Mesenchymal stem cell (in vitro differentiated cells and primary cell): ENCODE results near the gene MINDY1.

Experiments used
- DNase-seq: peaks from one replicate; pipeline ENCODE4 v3.0.0-alpha.2; 2013
- H2AFZ ChIP-seq: one replicate; pipeline ENCODE4 v1.6.1; 2013; ENCODE audit warnings: low read depth, mild to moderate bottlenecking, control low read depth, inconsistent platforms, low read length, moderate library complexity
- H2AK5ac ChIP-seq: 2 replicates; pipeline ENCODE4 v1.6.1; 2013; ENCODE audit warnings: low read length, moderate library complexity, mild to moderate bottlenecking, inconsistent platforms; ENCODE audit not compliant: severe bottlenecking
- H2BK120ac ChIP-seq: one replicate; pipeline ENCODE4 v1.6.1; 2013; ENCODE audit warnings: low read depth, mild to moderate bottlenecking, inconsistent platforms, low read length, moderate library complexity
- H2BK12ac ChIP-seq, 2 experiments: one replicate each; pipeline ENCODE4 v1.6.1; 2013; ENCODE audit warnings: inconsistent platforms in 2 of 2, low read length in 2 of 2, mild to moderate bottlenecking in 2 of 2, moderate library complexity in 2 of 2, control low read depth in 1 of 2
- H2BK15ac ChIP-seq: one replicate; pipeline ENCODE4 v1.6.1; 2013; ENCODE audit warnings: mild to moderate bottlenecking, low read depth, inconsistent platforms; ENCODE audit not compliant: poor library complexity, severe bottlenecking
- H2BK5ac ChIP-seq: 2 replicates; pipeline ENCODE4 v1.6.1; 2013; ENCODE audit warnings: low read depth, mild to moderate bottlenecking, low read length, control low read depth, inconsistent platforms; ENCODE audit not compliant: poor library complexity, severe bottlenecking
- H3K14ac ChIP-seq, 2 experiments: one replicate each; pipeline ENCODE4 v1.6.1; 2013; ENCODE audit warnings: inconsistent platforms in 2 of 2, low read length in 2 of 2, control low read depth in 1 of 2, mild to moderate bottlenecking in 1 of 2, moderate library complexity in 1 of 2
- H3K18ac ChIP-seq, 2 experiments: one replicate each; pipeline ENCODE4 v1.6.1; 2013; ENCODE audit warnings: inconsistent platforms in 2 of 2, low read length in 2 of 2, control low read depth in 1 of 2, low read depth in 1 of 2, mild to moderate bottlenecking in 1 of 2
- H3K23ac ChIP-seq, 2 experiments: one replicate each; pipeline ENCODE4 v1.6.1; 2013; ENCODE audit warnings: inconsistent platforms in 2 of 2, low read length in 2 of 2, mild to moderate bottlenecking in 2 of 2, moderate library complexity in 2 of 2, control low read depth in 1 of 2
- H3K27ac ChIP-seq: 2 replicates; pipeline ENCODE4 v1.5.1; 2013; ENCODE audit warnings: mild to moderate bottlenecking, moderate library complexity, low read length, control low read depth, inconsistent platforms; ENCODE audit not compliant: poor library complexity, severe bottlenecking
- H3K27me3 ChIP-seq, 2 experiments: 2 replicates each; pipeline versions ENCODE4 v1.6.1 to v1.7.0; 2013; ENCODE audit warnings: low read length in 2 of 2, mild to moderate bottlenecking in 2 of 2, moderate library complexity in 2 of 2, control low read depth in 1 of 2, inconsistent platforms in 1 of 2; ENCODE audit not compliant: control insufficient read depth in 1 of 2, insufficient read depth in 1 of 2
- H3K36me3 ChIP-seq, 2 experiments: 2 replicates each; pipeline versions ENCODE4 v1.6.1 to v1.7.0; 2013; ENCODE audit warnings: low read length in 2 of 2, control low read depth in 1 of 2, inconsistent platforms in 1 of 2, low read depth in 1 of 2, mild to moderate bottlenecking in 1 of 2; ENCODE audit not compliant: insufficient read depth in 2 of 2, control insufficient read depth in 1 of 2
- H3K4ac ChIP-seq, 2 experiments: one replicate each; pipeline ENCODE4 v1.6.1; 2013; ENCODE audit warnings: inconsistent platforms in 2 of 2, low read length in 2 of 2, mild to moderate bottlenecking in 2 of 2, moderate library complexity in 2 of 2, control low read depth in 1 of 2, low read depth in 1 of 2
- H3K4me1 ChIP-seq: 2 replicates; pipeline ENCODE4 v1.6.1; 2013; ENCODE audit warnings: low read depth, low read length, control low read depth; ENCODE audit not compliant: control insufficient read depth, insufficient read depth
- H3K4me2 ChIP-seq: 2 replicates; pipeline ENCODE4 v1.6.1; 2013; ENCODE audit warnings: low read length, mild to moderate bottlenecking, inconsistent platforms; ENCODE audit not compliant: poor library complexity, severe bottlenecking
- H3K4me3 ChIP-seq, 2 experiments: 2 replicates each; pipeline versions ENCODE4 v1.5.1 to v1.7.0; 2013; ENCODE audit warnings: low read length in 2 of 2, mild to moderate bottlenecking in 2 of 2, control low read depth in 1 of 2, low read depth in 1 of 2; ENCODE audit not compliant: insufficient read depth in 1 of 2
- H3K79me1 ChIP-seq: replicated peaks from 2 replicates; pipeline ENCODE4 v1.6.1; 2013; ENCODE audit warnings: mild to moderate bottlenecking, control low read depth, low read length, inconsistent platforms; ENCODE audit not compliant: poor library complexity, severe bottlenecking
- H3K9ac ChIP-seq: 2 replicates; pipeline ENCODE4 v1.7.0; 2013; ENCODE audit warnings: mild to moderate bottlenecking, low read length, moderate library complexity
- H3K9me3 ChIP-seq: 2 replicates; pipeline ENCODE4 v1.7.0; 2013; ENCODE audit warnings: mild to moderate bottlenecking, low read length; ENCODE audit not compliant: control insufficient read depth
- H4K8ac ChIP-seq: one replicate; pipeline ENCODE4 v1.6.1; 2013; ENCODE audit warnings: inconsistent platforms, mild to moderate bottlenecking, low read length, moderate library complexity
- H4K91ac ChIP-seq: one replicate; pipeline ENCODE4 v1.6.1; 2013; ENCODE audit warnings: mild to moderate bottlenecking, low read length, inconsistent platforms
- WGBS: methylation state at CpG from one replicate; pipeline ENCODE4 v1.1.7; 2013; ENCODE audit warnings: mixed read lengths; 5-methylcytosine and 5-hydroxymethylcytosine counted together

The MINDY1 gene

DNA sequence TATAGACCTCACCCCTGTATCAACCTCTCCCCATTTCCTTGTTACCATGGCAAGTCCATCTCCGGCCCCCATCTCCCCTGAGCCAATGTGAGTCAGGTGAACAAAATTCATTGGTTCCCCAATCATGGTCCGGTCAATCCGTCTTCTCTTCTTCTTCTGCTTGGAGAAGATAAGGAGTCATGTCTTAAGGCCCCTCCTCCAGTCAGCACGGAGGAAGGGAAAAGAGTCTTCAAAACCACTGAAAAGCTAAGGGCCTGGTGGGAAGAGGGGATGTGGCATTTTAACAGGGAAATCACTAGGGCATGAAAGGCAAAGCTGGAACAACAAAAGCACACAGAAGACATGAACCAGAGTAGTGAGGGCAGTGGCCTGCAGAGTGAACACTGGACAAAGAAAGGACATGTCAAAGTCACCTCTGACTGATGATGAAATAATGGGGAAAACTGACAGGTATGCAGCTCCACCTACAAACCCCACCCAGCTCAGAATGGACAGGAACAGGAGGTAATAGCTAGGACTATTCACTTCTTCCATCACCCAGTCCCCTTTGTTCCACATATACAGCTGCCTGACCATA, 48.4 kb upstream of the MINDY1 start:
- no peaks in the 10 kb centered on the region for H3K27me3 ChIP-seq
- no peak overlapping the region for H3K18ac ChIP-seq
- no peak overlapping the region for H3K27ac ChIP-seq
- no peak overlapping the region for H2BK15ac ChIP-seq
- peaks cover 36 to 69% of the 10 kb centered on the region in 2 experiments for H3K36me3 ChIP-seq
- H2BK5ac ChIP-seq, result no peak overlapping the region
- no peak overlapping the region for H3K23ac ChIP-seq
- no peak overlapping the region for H2AFZ ChIP-seq
- no peak overlapping the region for H2BK12ac ChIP-seq
- no peak overlapping the region for H3K4ac ChIP-seq
- H4K91ac ChIP-seq, result no peak overlapping the region
- no peak overlapping the region for H3K4me2 ChIP-seq
- no peak overlapping the region for H3K4me3 ChIP-seq
- WGBS, result 94% methylated on average over 4 of the region's 4 CpGs
- H2AK5ac ChIP-seq, result peak overlapping the region; percentile 37
- H2BK120ac ChIP-seq, result no peak overlapping the region
- no peak for DNase-seq
- H3K9me3 ChIP-seq, result no peaks in the 10 kb centered on the region
- peaks cover 9% of the 10 kb centered on the region for H3K79me1 ChIP-seq
- no peak overlapping the region for H3K14ac ChIP-seq
- H3K9ac ChIP-seq, result no peak overlapping the region
- H3K4me1 ChIP-seq, result peaks cover 11% of the 10 kb centered on the region
- no peak overlapping the region for H4K8ac ChIP-seq

DNA sequence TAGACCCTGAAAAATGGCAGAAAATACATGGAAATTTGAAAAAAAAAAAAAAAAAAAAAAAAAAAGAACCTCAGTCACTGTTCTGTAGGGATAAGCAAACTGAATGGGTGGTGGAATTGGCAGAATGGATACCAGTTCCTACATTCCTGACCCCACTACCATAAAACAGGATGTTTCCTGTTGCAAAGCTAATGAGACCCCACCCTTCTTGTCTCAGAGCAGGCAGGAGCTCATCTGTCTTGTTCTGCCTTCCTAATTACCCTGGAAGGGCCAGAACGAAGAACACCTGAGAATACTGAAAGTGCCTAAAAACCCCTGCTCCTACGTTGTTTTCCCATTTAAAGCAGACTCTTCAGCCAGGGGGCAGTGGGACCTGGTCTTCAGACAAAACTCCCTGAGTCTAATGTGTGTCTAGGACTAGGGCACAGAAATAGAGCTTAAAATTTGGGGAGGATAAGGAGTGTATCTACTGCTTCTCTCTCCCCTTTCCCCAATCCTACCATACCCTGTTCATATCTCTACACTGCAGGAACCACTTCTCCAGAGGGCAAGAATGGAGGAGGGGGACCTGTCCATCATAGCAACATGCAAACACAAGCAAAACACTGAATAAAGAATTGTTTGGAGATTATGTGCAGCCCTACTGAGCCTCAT, 44.8 kb upstream of the MINDY1 start:
- no peak overlapping the region for H2BK5ac ChIP-seq
- H3K79me1 ChIP-seq, result peaks cover 9% of the 10 kb centered on the region
- H3K27me3 ChIP-seq, result no peaks in the 10 kb centered on the region
- peaks cover 13% of the 10 kb centered on the region for H3K4me1 ChIP-seq
- H2AFZ ChIP-seq, result no peak overlapping the region
- no peak overlapping the region for H3K27ac ChIP-seq
- H3K4ac ChIP-seq, result no peak overlapping the region
- H3K14ac ChIP-seq, result no peak overlapping the region
- no peak overlapping the region for H3K4me3 ChIP-seq
- no peak overlapping the region for H3K4me2 ChIP-seq
- H3K23ac ChIP-seq, result no peak overlapping the region
- 83% methylated on average over 1 of the region's 2 CpGs for WGBS
- no peak for DNase-seq
- no peak overlapping the region for H2BK15ac ChIP-seq
- no peak overlapping the region for H2BK120ac ChIP-seq
- H4K91ac ChIP-seq, result no peak overlapping the region
- no peak overlapping the region for H2BK12ac ChIP-seq
- no peak overlapping the region for H3K9ac ChIP-seq
- no peaks in the 10 kb centered on the region for H3K9me3 ChIP-seq
- no peak overlapping the region for H4K8ac ChIP-seq
- no peak overlapping the region for H2AK5ac ChIP-seq
- peaks cover 33 to 67% of the 10 kb centered on the region in 2 experiments for H3K36me3 ChIP-seq
- H3K18ac ChIP-seq, result no peak overlapping the region

DNA sequence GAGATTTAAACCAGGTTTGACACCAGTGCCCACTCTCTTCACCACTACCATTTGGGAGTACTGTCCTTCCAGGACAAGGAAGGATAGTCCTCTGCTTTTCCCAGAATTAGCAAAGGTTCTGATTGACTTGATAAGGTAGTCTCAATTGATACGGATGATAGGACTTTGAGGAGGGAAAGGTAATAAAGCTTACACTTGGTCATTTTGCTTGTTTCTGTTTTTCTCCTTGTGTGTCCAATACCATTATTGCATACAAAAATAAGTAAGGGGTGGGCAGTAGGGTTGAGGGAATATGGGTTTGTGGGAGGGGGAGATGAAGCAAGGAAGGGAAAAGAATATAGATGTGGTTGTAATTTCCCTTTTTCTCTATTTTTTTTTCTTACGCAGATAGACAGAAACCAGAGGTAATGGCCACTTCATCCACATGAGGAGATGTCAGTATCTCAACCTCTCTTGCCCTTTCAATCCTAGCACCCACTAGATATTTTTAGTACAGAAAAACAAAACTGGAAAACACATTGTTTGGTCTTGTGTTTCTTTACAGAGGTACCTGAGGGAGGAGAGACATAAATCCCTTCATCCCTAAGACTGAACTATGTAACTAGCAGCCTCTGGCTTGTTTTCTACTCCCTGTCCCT, 43.5 kb upstream of the MINDY1 start:
- H4K8ac ChIP-seq, result no peak overlapping the region
- no peaks in the 10 kb centered on the region for H3K27me3 ChIP-seq
- 100% methylated on average over 1 of the region's 2 CpGs for WGBS
- no peak overlapping the region for H3K4me3 ChIP-seq
- H3K79me1 ChIP-seq, result peaks cover 9% of the 10 kb centered on the region
- peaks cover 8% of the 10 kb centered on the region for H3K4me1 ChIP-seq
- no peak overlapping the region for H2BK120ac ChIP-seq
- H3K9me3 ChIP-seq, result no peaks in the 10 kb centered on the region
- peaks cover 26 to 54% of the 10 kb centered on the region in 2 experiments for H3K36me3 ChIP-seq
- H3K9ac ChIP-seq, result no peak overlapping the region
- H3K4me2 ChIP-seq, result no peak overlapping the region
- H3K4ac ChIP-seq, result no peak overlapping the region
- no peak overlapping the region for H3K23ac ChIP-seq
- H4K91ac ChIP-seq, result no peak overlapping the region
- no peak overlapping the region for H2BK15ac ChIP-seq
- no peak overlapping the region for H2AK5ac ChIP-seq
- H3K27ac ChIP-seq, result no peak overlapping the region
- H3K14ac ChIP-seq, result no peak overlapping the region
- H2BK12ac ChIP-seq, result no peak overlapping the region
- H2BK5ac ChIP-seq, result no peak overlapping the region
- no peak for DNase-seq
- no peak overlapping the region for H2AFZ ChIP-seq
- H3K18ac ChIP-seq, result no peak overlapping the region

DNA sequence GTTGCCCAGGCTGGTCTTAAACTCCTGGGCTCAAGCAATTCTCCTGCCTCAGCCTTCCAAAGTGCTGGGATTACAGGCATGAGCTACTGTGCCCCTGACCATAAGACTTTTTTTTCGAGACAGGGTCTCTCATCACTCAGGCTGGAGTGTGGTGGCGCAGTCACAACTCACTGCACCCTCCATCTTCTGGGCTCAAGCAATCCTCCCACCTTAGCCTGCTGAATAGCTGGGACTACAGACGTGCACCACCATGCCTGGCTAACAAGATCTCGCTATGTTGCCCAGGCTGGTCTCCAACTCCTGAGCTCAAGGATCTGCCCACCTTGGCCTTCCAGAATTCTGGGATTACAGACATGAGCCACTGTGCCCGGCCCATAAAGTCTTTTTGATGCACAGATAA, 42.8 kb upstream of the MINDY1 start:
- Histone ChIP-seq H3K36me3 (peaks cover 21 to 47% of the 10 kb centered on the region in 2 experiments), H3K27me3 (no peaks in the 10 kb centered on the region), H2BK5ac (no peak overlapping the region), H3K9me3 (no peaks in the 10 kb centered on the region), H3K79me1 (peaks cover 5% of the 10 kb centered on the region), H3K27ac (no peak overlapping the region), H3K9ac (no peak overlapping the region), H4K91ac (no peak overlapping the region), H3K4me2 (no peak overlapping the region), H2BK15ac (no peak overlapping the region), H2BK12ac (no peak overlapping the region), H3K23ac (no peak overlapping the region), H2AFZ (no peak overlapping the region), H4K8ac (peak overlapping the region; percentile 24), H2BK120ac (no peak overlapping the region), H2AK5ac (no peak overlapping the region), H3K4me1 (peaks cover 8% of the 10 kb centered on the region), H3K14ac (no peak overlapping the region), H3K18ac (no peak overlapping the region), H3K4me3 (no peak overlapping the region), H3K4ac (no peak overlapping the region)
- DNase-seq, result no peak
- 98% methylated on average over 4 of the region's 5 CpGs for WGBS
